K562 (cell line): ENCODE results near the gene NR1I3. TPM values are rescaled to one million over a fixed set of nuclear protein-coding genes. Genes with fewer than 3 reads are reported as not detected.

ENCODE experiments used
- ADNP ChIP-seq: fragments of 200-800 bp; sonication (Bioruptor generic); IDR thresholded peaks from 2 replicates; pipeline ENCODE4 v1.6.1; 2016; ENCODE audit warnings: missing genetic modification characterization, missing compliant biosample characterization
- CC2D1A ChIP-seq: fragments of 450-650 bp; IDR thresholded peaks from 2 replicates; pipeline ENCODE4 v1.6.1; 2017; ENCODE audit warnings: mild to moderate bottlenecking
- CREM ChIP-seq: IDR thresholded peaks from 2 replicates; pipeline ENCODE4 v1.6.1; 2014; ENCODE audit warnings: antibody characterized with exemption, low read depth
- DPF2 ChIP-seq: fragments of 450-650 bp; IDR thresholded peaks from 2 replicates; pipeline ENCODE4 v1.6.1; 2016
- EGR1 ChIP-seq: fragments of 450-650 bp; conservative IDR thresholded peaks from 2 replicates; pipeline ENCODE4 v1.6.1; 2017; ENCODE audit warnings: mild to moderate bottlenecking
- ETV5 ChIP-seq: sonication (generic); formaldehyde crosslinking; IDR thresholded peaks from 2 replicates; pipeline ENCODE4 v1.4.0; 2020; ENCODE audit warnings: low read depth, mild to moderate bottlenecking, missing genetic modification reagents
- FOSL1 ChIP-seq: fragments of 200-800 bp; sonication (Bioruptor generic); conservative IDR thresholded peaks from 2 replicates; pipeline ENCODE4 v1.6.1; 2016; ENCODE audit warnings: missing genetic modification characterization, missing compliant biosample characterization
- HEY1 ChIP-seq: fragments of 250-450 bp; sonication (Bioruptor Pico); IDR thresholded peaks from 2 replicates; pipeline ENCODE4 v1.5.0; 2020; ENCODE audit warnings: mild to moderate bottlenecking, moderate library complexity, borderline replicate concordance
- MYC ChIP-seq, 2 experiments: fragments of 250-450 bp in 1 of 2; sonication (Bioruptor Pico) in 1 of 2; IDR thresholded peaks; 2 replicates each; pipeline versions ENCODE4 v1.5.1 to v1.6.1; 2012 to 2021; ENCODE audit warnings: low read depth in 2 of 2, borderline replicate concordance in 1 of 2, improper control_type of control experiment in 1 of 2, low read length in 1 of 2, mild to moderate bottlenecking in 1 of 2, moderate library complexity in 1 of 2
- NFIX ChIP-seq: fragments of 250-450 bp; sonication (Bioruptor Pico); IDR thresholded peaks from 2 replicates; pipeline ENCODE4 v1.4.0; 2020; ENCODE audit warnings: low read depth, mild to moderate bottlenecking, moderate library complexity
- SIN3B ChIP-seq: fragments of 450-650 bp; IDR thresholded peaks from 2 replicates; pipeline ENCODE4 v1.6.1; 2017; ENCODE audit warnings: low read depth, mild to moderate bottlenecking, moderate library complexity
- SMAD3 ChIP-seq: fragments of 450-650 bp; formaldehyde crosslinking; conservative IDR thresholded peaks from 2 replicates; pipeline ENCODE4 v1.4.0; 2020; ENCODE audit warnings: mild to moderate bottlenecking
- TAF7 ChIP-seq: fragments of 450-650 bp; IDR thresholded peaks from 2 replicates; pipeline ENCODE4 v1.6.1; 2016; ENCODE audit warnings: missing genetic modification characterization, missing compliant biosample characterization
- ZBTB7A ChIP-seq: IDR thresholded peaks from 2 replicates; pipeline ENCODE4 v1.6.1; 2011; ENCODE audit warnings: low read depth, mild to moderate bottlenecking, low read length, moderate library complexity, borderline replicate concordance; ENCODE audit not compliant: control insufficient read depth
- ZC3H11A ChIP-seq: IDR thresholded peaks from 2 replicates; pipeline ENCODE4 v1.6.1; 2012; ENCODE audit warnings: low read depth, low read length, improper control_type of control experiment
- ZNF445 ChIP-seq: fragments of 250-450 bp; sonication (Bioruptor Pico); IDR thresholded peaks from 2 replicates; pipeline ENCODE4 v1.4.0; 2020; ENCODE audit warnings: low read depth, mild to moderate bottlenecking, moderate library complexity
- ZNF449 ChIP-seq: fragments of 250-450 bp; sonication (Bioruptor Pico); IDR thresholded peaks from 2 replicates; pipeline ENCODE4 v1.8.0; 2022; ENCODE audit warnings: moderate library complexity, mild to moderate bottlenecking, inconsistent platforms
- ZNF507 ChIP-seq: conservative IDR thresholded peaks from 2 replicates; pipeline ENCODE4 v1.6.1; 2017; ENCODE audit warnings: missing genetic modification characterization, missing compliant biosample characterization
- polyA plus RNA-seq, 8 experiments: library from polyadenylated mRNA; depleted of rRNA in 4 of 8; stranded (reverse) in 5 of 8; unstranded in 3 of 8; fragments of >200 nt; fragmentation: Nextera tagmentation in 2 of 8; fragmentation: Illumina TruSeq in 1 of 8; extraction: Ambion mirVana in 2 of 8; extraction: Trizol in 1 of 8; gene quantifications; 2 replicates each; pipeline versions ENCODE4 v1.2.1 to v1.2.3, GENCODE V29; 2011 to 2014; ENCODE audit warnings: inconsistent platforms in 1 of 8, missing spikeins in 1 of 8
- total RNA-seq, 7 experiments: library from RNA; depleted of rRNA in 6 of 7; stranded (reverse); fragments of >200 nt in 6 of 7; fragmentation: Illumina TruSeq in 2 of 7; extraction: Trizol in 2 of 7; gene quantifications; 2 replicates each; pipeline versions ENCODE4 v1.2.1 to v1.2.3, GENCODE V29; 2011 to 2021; ENCODE audit warnings: low replicate concordance in 1 of 7
- TF ChIP-seq, protein P1 (sequence below): fragments of 450-650 bp; IDR thresholded peaks from 2 replicates; pipeline ENCODE4 v1.6.1; 2018; ENCODE audit not compliant: partially characterized antibody
- TF ChIP-seq, protein P2 (sequence below), 2 experiments: fragments of 150-350 bp in 1 of 2; IDR thresholded peaks; 2 replicates each; pipeline ENCODE4 v1.6.1; 2012 to 2016; ENCODE audit warnings: low read depth in 2 of 2, low read length in 2 of 2, mild to moderate bottlenecking in 1 of 2, moderate library complexity in 1 of 2

Gene NR1I3
- total and polyA plus RNA-seq, 9 of the 15 experiments (the other 6 are each of a cell fraction or from before 2014, with no cell fraction given): 0.11 TPM; not detected in 8

DNA sequence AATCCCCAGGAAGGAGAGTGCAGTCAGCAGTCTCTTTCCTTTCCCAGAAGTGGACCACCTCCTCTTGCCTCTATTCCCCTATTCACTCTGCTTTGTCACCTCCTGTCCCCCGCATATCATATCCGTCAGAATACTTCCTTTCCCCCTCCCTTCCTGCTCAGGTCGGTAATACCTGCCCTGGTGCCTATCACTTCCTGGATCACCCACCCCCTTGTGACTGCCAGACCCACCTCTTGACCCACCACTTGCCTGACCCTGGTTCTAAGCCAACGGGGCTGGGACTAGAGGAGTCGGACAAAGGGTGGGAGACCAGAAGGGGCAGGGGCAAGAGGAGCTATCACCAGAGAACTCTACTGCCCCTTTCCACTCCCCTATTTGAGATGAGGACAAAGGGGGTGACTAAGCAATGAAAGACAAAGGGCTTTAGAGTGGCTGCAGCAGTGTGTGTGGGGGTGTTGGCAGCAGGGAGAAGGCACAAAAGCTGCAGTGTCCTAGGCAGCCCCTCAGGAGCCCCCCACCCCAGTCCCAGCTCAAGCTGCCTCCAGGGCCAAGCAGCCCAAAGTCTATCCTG is 37.5 kb downstream of the NR1I3 start (continued):
- TF ChIP-seq CREM (0 out of 2 replicates have a peak, but pooled peaks have one; percentile 7), ZNF507 (no peak), ZNF449 (CRISPR knock-in tag) (no peak), TAF7 (peak; percentile 7; the same call in 1 of the 2 replicates), MYC (IDR thresholded peaks at IDR 0.05; ENCODE audit: low read depth, low read length) (0 out of 2 replicates have a peak, but pooled peaks have one; percentile 17), MYC (CRISPR knock-in tag; IDR thresholded peaks at IDR 0.05; ENCODE audit: borderline replicate concordance, low read depth) (no peak), ZC3H11A (no peak), FOSL1 (tag) (0 out of 2 replicates have a peak, but pooled peaks have one; percentile 15), DPF2 (peak; percentile 69), SMAD3 (CRISPR knock-in tag) (no peak), NFIX (CRISPR knock-in tag) (no peak), SIN3B (no peak), ADNP (tag) (no peak), EGR1 (peak; percentile 53; the same call in 1 of the 2 replicates), ZBTB7A (peak; percentile 62), HEY1 (CRISPR knock-in tag) (no peak), CC2D1A (no peak), ETV5 (CRISPR knock-in tag) (0 out of 2 replicates have a peak, but pooled peaks have one; percentile 50), ZNF445 (CRISPR knock-in tag) (no peak)
- TF ChIP-seq, protein P1, sequence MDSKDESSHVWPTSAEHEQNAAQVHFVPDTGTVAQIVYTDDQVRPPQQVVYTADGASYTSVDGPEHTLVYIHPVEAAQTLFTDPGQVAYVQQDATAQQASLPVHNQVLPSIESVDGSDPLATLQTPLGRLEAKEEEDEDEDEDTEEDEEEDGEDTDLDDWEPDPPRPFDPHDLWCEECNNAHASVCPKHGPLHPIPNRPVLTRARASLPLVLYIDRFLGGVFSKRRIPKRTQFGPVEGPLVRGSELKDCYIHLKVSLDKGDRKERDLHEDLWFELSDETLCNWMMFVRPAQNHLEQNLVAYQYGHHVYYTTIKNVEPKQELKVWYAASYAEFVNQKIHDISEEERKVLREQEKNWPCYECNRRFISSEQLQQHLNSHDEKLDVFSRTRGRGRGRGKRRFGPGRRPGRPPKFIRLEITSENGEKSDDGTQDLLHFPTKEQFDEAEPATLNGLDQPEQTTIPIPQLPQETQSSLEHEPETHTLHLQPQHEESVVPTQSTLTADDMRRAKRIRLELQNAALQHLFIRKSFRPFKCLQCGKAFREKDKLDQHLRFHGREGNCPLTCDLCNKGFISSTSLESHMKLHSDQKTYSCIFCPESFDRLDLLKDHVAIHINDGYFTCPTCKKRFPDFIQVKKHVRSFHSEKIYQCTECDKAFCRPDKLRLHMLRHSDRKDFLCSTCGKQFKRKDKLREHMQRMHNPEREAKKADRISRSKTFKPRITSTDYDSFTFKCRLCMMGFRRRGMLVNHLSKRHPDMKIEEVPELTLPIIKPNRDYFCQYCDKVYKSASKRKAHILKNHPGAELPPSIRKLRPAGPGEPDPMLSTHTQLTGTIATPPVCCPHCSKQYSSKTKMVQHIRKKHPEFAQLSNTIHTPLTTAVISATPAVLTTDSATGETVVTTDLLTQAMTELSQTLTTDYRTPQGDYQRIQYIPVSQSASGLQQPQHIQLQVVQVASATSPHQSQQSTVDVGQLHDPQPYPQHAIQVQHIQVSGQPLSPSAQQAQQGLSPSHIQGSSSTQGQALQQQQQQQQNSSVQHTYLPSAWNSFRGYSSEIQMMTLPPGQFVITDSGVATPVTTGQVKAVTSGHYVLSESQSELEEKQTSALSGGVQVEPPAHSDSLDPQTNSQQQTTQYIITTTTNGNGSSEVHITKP: no peak
- TF ChIP-seq, protein P2, sequence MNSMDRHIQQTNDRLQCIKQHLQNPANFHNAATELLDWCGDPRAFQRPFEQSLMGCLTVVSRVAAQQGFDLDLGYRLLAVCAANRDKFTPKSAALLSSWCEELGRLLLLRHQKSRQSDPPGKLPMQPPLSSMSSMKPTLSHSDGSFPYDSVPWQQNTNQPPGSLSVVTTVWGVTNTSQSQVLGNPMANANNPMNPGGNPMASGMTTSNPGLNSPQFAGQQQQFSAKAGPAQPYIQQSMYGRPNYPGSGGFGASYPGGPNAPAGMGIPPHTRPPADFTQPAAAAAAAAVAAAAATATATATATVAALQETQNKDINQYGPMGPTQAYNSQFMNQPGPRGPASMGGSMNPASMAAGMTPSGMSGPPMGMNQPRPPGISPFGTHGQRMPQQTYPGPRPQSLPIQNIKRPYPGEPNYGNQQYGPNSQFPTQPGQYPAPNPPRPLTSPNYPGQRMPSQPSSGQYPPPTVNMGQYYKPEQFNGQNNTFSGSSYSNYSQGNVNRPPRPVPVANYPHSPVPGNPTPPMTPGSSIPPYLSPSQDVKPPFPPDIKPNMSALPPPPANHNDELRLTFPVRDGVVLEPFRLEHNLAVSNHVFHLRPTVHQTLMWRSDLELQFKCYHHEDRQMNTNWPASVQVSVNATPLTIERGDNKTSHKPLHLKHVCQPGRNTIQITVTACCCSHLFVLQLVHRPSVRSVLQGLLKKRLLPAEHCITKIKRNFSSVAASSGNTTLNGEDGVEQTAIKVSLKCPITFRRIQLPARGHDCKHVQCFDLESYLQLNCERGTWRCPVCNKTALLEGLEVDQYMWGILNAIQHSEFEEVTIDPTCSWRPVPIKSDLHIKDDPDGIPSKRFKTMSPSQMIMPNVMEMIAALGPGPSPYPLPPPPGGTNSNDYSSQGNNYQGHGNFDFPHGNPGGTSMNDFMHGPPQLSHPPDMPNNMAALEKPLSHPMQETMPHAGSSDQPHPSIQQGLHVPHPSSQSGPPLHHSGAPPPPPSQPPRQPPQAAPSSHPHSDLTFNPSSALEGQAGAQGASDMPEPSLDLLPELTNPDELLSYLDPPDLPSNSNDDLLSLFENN (IDR thresholded peaks at IDR 0.05; ENCODE audit: low read depth in 2 of 2, low read length in 2 of 2): 0 out of 4 replicates have a peak, but pooled peaks of 1 of the 2 experiments have one; percentile 7
